IMR-90 (cell line): ENCODE results near the gene PELO.

Experiments used
- CEBPB ChIP-seq: IDR thresholded peaks from 2 replicates; pipeline ENCODE4 v1.6.1; 2012; ENCODE audit warnings: low read depth, low read length, improper control_type of control experiment
- CTCF ChIP-seq: conservative IDR thresholded peaks from 2 replicates; pipeline ENCODE4 v1.5.1; 2012; ENCODE audit warnings: mild to moderate bottlenecking, low read depth, low read length, improper control_type of control experiment
- POLR2A ChIP-seq: IDR thresholded peaks from 2 replicates; pipeline ENCODE4 v1.6.1; 2012; ENCODE audit warnings: mild to moderate bottlenecking, low read depth, low read length
- RAD21 ChIP-seq: IDR thresholded peaks from 2 replicates; pipeline ENCODE4 v1.6.1; 2012; ENCODE audit warnings: low read length, improper control_type of control experiment
- RCOR1 ChIP-seq: IDR thresholded peaks from 2 replicates; pipeline ENCODE4 v1.6.1; 2012; ENCODE audit warnings: mild to moderate bottlenecking, low read length, improper control_type of control experiment; ENCODE audit not compliant: insufficient replicate concordance
- SMC3 ChIP-seq: fragments of 150-350 bp; IDR thresholded peaks from 2 replicates; pipeline ENCODE4 v1.6.1; 2016; ENCODE audit warnings: low read depth, mild to moderate bottlenecking, antibody characterized with exemption, low read length, moderate library complexity
- USF2 ChIP-seq: fragments of 150-350 bp; IDR thresholded peaks from 2 replicates; pipeline ENCODE4 v1.6.1; 2017; ENCODE audit warnings: mild to moderate bottlenecking, antibody characterized with exemption, low read length, low read depth

- TF ChIP-seq CEBPB (no peak), CTCF (no peak), USF2 (no peak), POLR2A (no peak), RCOR1 (no peak), RAD21 (no peak), SMC3 (no peak)
Measured at GRCh38 chr5:52770287-52770939, 17.3 kb upstream of the PELO start.
